NCI-H2029 (cell line): ENCODE results near the gene TBC1D20.
"Not testable (repeated sequence)": the region's sequence is repeated elsewhere in the genome, so short reads cannot be mapped to it uniquely, and the experiment has no call there.

Experiments used
- DNase-seq: peaks from one replicate; lab custom pipeline; 2025; lab: John Stamatoyannopoulos, UW

Gene TBC1D20

GRCh38 chr20:462199-462991 lies at the start of gene TBC1D20:
TSS of gene TBC1D20 (minus strand) at chr20:462533. CDS start at chr20:462405, 128 bp downstream.
- DNase-seq = peak; percentile 86

GRCh38 chr20:510328-511057 lies 48.2 kb upstream of the TBC1D20 start:
- not testable (repeated sequence) for DNase-seq

- not testable (repeated sequence) for DNase-seq
These were observed 46.0 kb upstream of the TBC1D20 start for GRCh38 chr20:508364-508787.

GRCh38 chr20:507761-508332 lies 45.5 kb upstream of the TBC1D20 start:
- no peak for DNase-seq

GRCh38 chr20:507006-507758 lies 44.8 kb upstream of the TBC1D20 start:
- DNase-seq = no peak

- no peak for DNase-seq
These were observed 42.3 kb upstream of the TBC1D20 start for GRCh38 chr20:504632-505075.

- no peak for DNase-seq
These were observed 40.9 kb upstream of the TBC1D20 start for GRCh38 chr20:503048-503737.

GRCh38 chr20:497979-498378 lies 35.6 kb upstream of the TBC1D20 start:
- no peak for DNase-seq

GRCh38 chr20:496126-496696 lies 33.9 kb upstream of the TBC1D20 start:
- no peak for DNase-seq

- no peak for DNase-seq
These were observed 29.8 kb upstream of the TBC1D20 start for GRCh38 chr20:492159-492558.

- no peak for DNase-seq
These were observed 25.3 kb upstream of the TBC1D20 start for GRCh38 chr20:487655-488054.

- no peak for DNase-seq
These were observed 21.7 kb upstream of the TBC1D20 start for GRCh38 chr20:483815-484644.

- no peak for DNase-seq
These were observed 18.8 kb upstream of the TBC1D20 start for GRCh38 chr20:481167-481566.

GRCh38 chr20:480044-480443 lies 17.7 kb upstream of the TBC1D20 start:
- no peak for DNase-seq

- DNase-seq = no peak
These were observed 17.2 kb upstream of the TBC1D20 start for GRCh38 chr20:479487-479886.

GRCh38 chr20:478949-479429 lies 16.7 kb upstream of the TBC1D20 start:
- peak; percentile 69 for DNase-seq

GRCh38 chr20:478010-478948 lies 15.9 kb upstream of the TBC1D20 start:
- no peak for DNase-seq

GRCh38 chr20:476561-477249 lies 14.4 kb upstream of the TBC1D20 start:
- DNase-seq = not testable (repeated sequence)
